Stomach smooth muscle (tissue), 2 donors: ENCODE results near the gene CD9.

Experiments used
- H3K27ac ChIP-seq: one replicate; pipeline ENCODE4 v1.7.0; 2013; ENCODE audit warnings: mild to moderate bottlenecking, low read length, inconsistent platforms
- H3K27me3 ChIP-seq, 2 donors: one replicate each; pipeline ENCODE4 v1.7.0; 2013; ENCODE audit warnings: low read length in 2 of 2; ENCODE audit not compliant: insufficient read depth in 2 of 2, control insufficient read depth in 1 of 2
- H3K36me3 ChIP-seq, 2 donors: one replicate each; pipeline ENCODE4 v1.7.0; 2013; ENCODE audit warnings: low read length in 2 of 2; ENCODE audit not compliant: control insufficient read depth in 2 of 2, insufficient read depth in 2 of 2
- H3K4me1 ChIP-seq: one replicate; pipeline ENCODE4 v1.7.0; 2013; ENCODE audit warnings: low read length; ENCODE audit not compliant: control insufficient read depth, insufficient read depth
- H3K4me3 ChIP-seq, 2 donors: one replicate each; pipeline ENCODE4 v1.7.0; 2013; ENCODE audit warnings: low read length in 2 of 2
- H3K9ac ChIP-seq, 2 donors: one replicate each; pipeline ENCODE4 v1.7.0; 2013; ENCODE audit warnings: low read length in 2 of 2, mild to moderate bottlenecking in 1 of 2
- H3K9me3 ChIP-seq, 2 donors: one replicate each; pipeline ENCODE4 v1.7.0; 2013; ENCODE audit warnings: low read length in 2 of 2; ENCODE audit not compliant: control insufficient read depth in 2 of 2
- donor health status: healthy.
- donor health status: Pancreatic carcinoma.

The CD9 gene

DNA sequence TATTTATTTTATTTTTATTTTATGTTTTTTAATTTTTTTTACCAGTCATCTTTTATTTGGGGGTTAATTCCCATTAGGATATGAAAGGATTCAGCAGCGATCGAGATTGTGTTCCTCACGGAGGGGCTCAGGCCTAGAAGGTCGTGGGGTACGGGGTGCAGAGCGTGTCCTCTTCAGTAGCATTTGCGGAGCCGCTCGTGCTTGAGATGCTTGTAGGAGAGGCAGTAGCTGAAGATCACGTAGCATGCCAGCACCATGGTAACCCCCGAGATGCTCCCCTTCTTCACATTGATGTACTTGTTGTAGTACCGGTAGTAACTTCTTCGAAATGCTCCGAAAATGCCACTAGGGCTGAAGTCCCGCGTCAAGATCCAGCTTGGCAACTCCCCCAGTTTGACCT lies 69.8 kb downstream of the CD9 start:
- Histone ChIP-seq H3K4me3 (no peak overlapping the region), H3K9me3 (no peaks in the 10 kb centered on the region), H3K4me1 (peaks cover 26% of the 10 kb centered on the region), H3K27me3 (no peaks in the 10 kb centered on the region), H3K27ac (no peak overlapping the region), H3K36me3 (no peaks in the 10 kb centered on the region), H3K9ac (no peak overlapping the region)

GRCh38 chr12:6271281-6271680 lies 71.1 kb downstream of the CD9 start:
- H3K9me3 ChIP-seq: no peaks in the 10 kb centered on the region
- H3K4me1 ChIP-seq: peaks cover 26% of the 10 kb centered on the region
- H3K27ac ChIP-seq: no peak overlapping the region
- no peaks in the 10 kb centered on the region for H3K36me3 ChIP-seq
- no peaks in the 10 kb centered on the region for H3K27me3 ChIP-seq
- no peak overlapping the region for H3K4me3 ChIP-seq
- H3K9ac ChIP-seq: no peak overlapping the region

DNA sequence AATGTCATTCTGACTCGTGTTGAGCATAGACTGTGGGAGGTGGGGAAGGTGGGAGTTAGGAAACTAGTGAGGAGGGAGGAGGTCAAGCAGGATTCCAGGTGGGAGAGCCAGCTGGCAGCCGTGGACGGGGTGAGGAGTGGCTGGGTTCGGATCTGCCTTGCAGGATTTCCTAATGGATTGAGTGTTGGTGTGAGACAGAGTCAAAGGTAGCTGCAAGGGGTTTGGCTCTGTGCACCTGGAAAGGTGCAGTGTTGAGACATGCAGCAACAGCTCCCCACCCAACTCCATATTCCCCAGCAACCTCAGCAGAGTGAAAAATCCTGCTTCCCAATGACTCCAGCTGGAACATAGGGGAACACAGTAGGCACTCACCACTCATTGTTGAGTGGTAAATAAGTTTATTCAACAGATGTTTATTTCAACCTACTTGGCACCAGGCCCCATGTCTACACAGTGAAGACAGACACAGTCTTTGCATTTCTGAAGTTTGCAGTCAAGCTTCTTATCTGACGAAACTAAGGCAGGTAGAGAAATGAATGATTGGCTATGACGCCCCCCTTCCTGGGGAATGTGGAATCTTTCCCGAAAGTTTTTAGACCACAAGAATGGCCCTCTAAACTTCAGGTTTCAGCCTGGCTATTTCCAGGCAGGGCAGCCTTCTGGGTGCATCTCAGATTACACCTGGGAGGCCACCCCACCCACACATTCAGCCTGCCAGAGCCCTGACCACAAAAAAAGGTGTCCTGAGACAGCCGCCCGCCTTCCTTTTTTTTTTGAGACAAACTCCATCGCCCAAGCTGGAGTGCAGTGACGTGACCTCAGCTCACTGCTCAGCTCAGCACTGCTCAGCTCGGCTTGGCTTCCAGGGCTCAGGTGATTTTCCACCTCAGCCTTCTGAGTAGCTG lies 72.4 kb downstream of the CD9 start:
- H3K4me3 ChIP-seq: no peak overlapping the region
- H3K27ac ChIP-seq: no peak overlapping the region
- H3K9me3 ChIP-seq: no peaks in the 10 kb centered on the region
- peaks cover 18% of the 10 kb centered on the region for H3K4me1 ChIP-seq
- H3K36me3 ChIP-seq: no peaks in the 10 kb centered on the region
- H3K27me3 ChIP-seq: no peaks in the 10 kb centered on the region
- H3K9ac ChIP-seq: no peak overlapping the region

DNA sequence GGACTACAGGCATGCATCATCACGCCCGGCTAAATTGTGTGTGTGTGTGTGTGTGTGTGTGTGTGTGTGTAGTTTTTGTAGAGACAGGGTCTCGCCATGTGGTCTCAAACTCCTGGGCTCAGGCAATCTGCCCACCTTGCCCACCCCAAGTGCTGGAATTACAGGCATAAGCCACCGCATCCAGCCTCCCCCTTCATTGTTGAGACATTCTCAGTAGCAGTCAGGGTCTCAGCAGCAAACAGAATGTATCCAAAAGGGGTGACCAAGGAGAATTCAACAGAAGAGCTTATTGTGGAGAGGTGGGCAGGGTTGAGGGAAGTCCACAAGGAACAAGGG lies 73.0 kb downstream of the CD9 start:
- no peaks in the 10 kb centered on the region for H3K36me3 ChIP-seq
- H3K4me1 ChIP-seq: peaks cover 24% of the 10 kb centered on the region
- H3K9ac ChIP-seq: no peak overlapping the region
- H3K4me3 ChIP-seq: no peak overlapping the region
- H3K9me3 ChIP-seq: no peaks in the 10 kb centered on the region
- H3K27ac ChIP-seq: no peak overlapping the region
- no peaks in the 10 kb centered on the region for H3K27me3 ChIP-seq

DNA sequence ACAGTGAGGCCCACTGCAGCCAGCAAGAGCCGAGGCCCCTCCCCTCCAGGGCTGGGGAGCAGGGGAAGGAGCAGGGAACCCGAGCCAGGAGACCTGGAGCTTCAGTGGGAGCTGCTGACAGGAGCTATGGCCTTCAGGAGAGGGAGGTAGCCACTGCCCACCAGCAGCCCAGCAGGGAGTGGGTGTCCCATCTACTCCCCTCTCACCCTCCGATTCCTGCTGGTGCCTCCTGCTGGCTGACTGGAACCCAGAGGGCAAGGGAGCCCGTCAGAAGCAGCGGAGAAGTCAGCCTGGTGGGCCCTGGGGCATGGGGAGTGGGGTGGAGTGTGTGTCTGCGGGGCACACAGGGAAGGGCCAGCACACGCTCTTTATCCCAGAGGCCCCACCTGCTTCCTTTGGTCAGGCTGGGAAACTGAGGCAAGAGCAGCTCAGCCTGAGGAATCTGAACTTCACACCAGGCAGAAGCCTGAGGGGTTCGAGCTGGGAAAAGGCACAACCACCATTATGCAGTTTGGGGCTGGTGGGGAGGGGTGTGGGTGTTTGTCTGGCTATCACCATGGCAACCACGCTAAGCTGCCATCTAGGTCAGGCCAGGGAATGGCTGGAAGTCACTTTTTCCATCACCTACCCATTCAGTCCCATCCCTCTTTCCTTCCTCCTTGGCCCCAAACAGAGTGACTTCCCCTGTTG lies 73.5 kb downstream of the CD9 start:
- H3K9ac ChIP-seq: no peak overlapping the region
- H3K9me3 ChIP-seq: no peaks in the 10 kb centered on the region
- H3K36me3 ChIP-seq: no peaks in the 10 kb centered on the region
- no peaks in the 10 kb centered on the region for H3K27me3 ChIP-seq
- peaks cover 23% of the 10 kb centered on the region for H3K4me1 ChIP-seq
- H3K4me3 ChIP-seq: no peak overlapping the region
- no peak overlapping the region for H3K27ac ChIP-seq

GRCh38 chr12:6274231-6275221 lies 74.3 kb downstream of the CD9 start:
- H3K36me3 ChIP-seq: no peaks in the 10 kb centered on the region
- H3K27me3 ChIP-seq: no peaks in the 10 kb centered on the region
- no peaks in the 10 kb centered on the region for H3K9me3 ChIP-seq
- no peak overlapping the region for H3K4me3 ChIP-seq
- no peak overlapping the region for H3K9ac ChIP-seq
- H3K27ac ChIP-seq: no peak overlapping the region
- H3K4me1 ChIP-seq: peaks cover 30% of the 10 kb centered on the region

- H3K9me3 ChIP-seq: no peaks in the 10 kb centered on the region
- peaks cover 47% of the 10 kb centered on the region for H3K4me1 ChIP-seq
- H3K36me3 ChIP-seq: no peaks in the 10 kb centered on the region
- H3K4me3 ChIP-seq: no peak overlapping the region
- no peaks in the 10 kb centered on the region for H3K27me3 ChIP-seq
- H3K27ac ChIP-seq: no peak overlapping the region
- no peak overlapping the region for H3K9ac ChIP-seq
These were observed 76.0 kb downstream of the CD9 start for GRCh38 chr12:6275928-6276887.

DNA sequence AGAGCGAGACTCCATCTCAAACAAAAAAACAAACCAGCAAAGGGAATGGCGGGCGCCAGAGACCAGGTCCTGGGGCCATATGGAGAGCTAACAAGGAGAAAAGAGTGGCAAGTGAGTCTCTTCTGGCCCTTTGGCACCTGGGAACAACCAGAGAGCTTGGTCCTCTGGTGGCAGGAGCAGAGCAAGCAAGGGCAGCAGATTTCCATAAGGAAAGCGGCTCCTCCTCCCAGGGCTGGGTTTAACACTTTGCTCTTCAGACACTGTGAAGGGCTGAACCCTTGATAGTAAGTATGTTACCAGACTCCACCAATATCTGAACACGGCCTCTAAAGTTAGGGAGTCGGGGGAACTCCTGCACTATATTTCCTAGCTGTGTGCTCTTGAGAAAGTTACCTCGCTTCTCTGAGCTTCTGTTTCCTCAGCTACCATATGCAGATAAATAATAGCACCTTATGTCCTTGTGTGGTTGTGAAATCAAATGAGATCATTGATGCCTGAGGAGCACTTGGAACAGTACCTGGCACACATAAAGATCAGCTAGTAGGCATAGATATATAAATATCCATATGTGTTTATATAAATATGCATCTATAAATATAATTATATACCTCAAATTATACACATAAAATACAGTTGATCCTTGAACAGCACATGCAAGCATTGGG lies 76.9 kb downstream of the CD9 start:
- Histone ChIP-seq H3K36me3 (no peaks in the 10 kb centered on the region), H3K9me3 (no peaks in the 10 kb centered on the region), H3K4me3 (no peak overlapping the region), H3K27ac (no peak overlapping the region), H3K27me3 (no peaks in the 10 kb centered on the region), H3K9ac (no peak overlapping the region), H3K4me1 (peaks cover 48% of the 10 kb centered on the region)

GRCh38 chr12:6277982-6278438 lies 77.8 kb downstream of the CD9 start:
- Histone ChIP-seq H3K27me3 (no peaks in the 10 kb centered on the region), H3K4me1 (peaks cover 48% of the 10 kb centered on the region), H3K9ac (peak overlapping the region; percentile 75 to 85), H3K36me3 (no peaks in the 10 kb centered on the region), H3K9me3 (no peaks in the 10 kb centered on the region), H3K27ac (peak overlapping the region; percentile 80), H3K4me3 (peak overlapping the region; percentile 57 to 72)
